IPS DF 4.7 (cell line): ENCODE data around the gene GJA10.

Experiments
- DNase-seq: peaks from one replicate; pipeline ENCODE4 v3.0.0-alpha.2; 2013; ENCODE audit warnings: low spot score; ENCODE audit errors: extremely low read depth

GJA10 gene

DNA sequence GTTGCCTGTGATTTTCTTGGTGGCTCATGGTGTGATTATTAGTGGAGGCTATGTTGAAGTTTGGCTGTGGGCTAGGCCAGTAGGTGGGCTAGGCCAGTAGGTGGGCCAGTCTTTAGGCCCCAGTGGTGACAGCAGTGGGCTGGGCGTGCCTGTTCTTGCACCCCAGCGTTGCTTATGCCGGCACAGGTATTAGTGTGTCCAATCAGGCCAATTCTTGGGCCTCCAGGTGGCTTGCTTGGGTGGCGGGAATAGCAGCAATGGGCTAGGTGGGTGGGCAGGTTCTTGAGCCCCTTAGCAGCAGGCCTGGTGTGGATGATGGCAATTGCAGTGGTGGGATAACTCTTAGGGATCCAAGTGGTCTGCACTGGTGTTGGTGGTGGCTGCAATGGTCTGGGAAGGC lies 22.9 kb downstream of the GJA10 start:
- no peak for DNase-seq

DNA sequence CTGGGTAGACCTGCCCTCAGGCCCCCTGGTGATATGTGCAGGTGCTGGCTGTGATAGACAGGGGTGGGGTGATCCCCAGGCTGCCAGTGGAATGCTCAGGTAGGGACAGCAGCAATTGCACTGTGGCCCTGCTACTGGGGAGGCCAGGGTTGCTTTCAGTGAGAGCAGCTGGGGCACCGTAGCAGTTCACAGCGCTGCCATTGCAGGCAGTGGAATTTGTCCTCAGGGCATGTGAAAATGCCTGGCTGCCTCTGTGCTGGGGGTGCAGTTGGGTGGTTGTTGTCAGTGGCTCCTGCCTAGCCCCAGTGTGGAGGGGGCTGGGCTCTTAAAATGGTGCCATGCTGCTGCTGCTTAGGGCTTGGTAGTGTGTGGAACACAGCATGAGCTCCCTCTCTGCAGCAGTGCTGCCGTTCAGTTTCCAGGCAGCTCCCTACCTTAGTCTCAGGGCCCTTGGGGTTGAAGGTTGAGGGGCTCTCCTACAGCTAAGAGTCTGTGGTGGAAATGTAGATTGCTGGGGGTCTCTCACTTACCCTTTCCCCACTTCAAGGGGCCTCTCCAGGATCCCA lies 23.6 kb downstream of the GJA10 start:
- no peak for DNase-seq

DNA sequence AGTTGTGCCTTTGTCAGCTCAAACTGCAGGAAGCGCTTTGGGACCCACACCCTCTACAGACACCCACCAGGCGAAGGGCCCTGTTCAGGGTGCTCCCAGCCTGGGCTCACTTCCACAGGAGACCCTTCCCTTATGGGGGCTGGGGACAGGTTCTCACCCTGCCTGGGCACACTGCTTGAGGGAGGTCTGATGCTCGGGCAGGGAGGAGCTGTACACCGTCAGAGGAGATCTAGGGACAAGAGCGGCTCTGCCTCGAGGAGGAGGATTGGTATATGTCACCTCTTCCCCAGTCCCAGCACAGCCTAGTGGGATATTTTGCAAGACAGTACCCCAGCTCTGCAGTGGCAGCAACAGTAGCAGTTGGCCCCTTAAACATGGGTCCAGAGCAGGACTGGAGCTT lies 26.9 kb downstream of the GJA10 start:
- DNase-seq: no peak

DNA sequence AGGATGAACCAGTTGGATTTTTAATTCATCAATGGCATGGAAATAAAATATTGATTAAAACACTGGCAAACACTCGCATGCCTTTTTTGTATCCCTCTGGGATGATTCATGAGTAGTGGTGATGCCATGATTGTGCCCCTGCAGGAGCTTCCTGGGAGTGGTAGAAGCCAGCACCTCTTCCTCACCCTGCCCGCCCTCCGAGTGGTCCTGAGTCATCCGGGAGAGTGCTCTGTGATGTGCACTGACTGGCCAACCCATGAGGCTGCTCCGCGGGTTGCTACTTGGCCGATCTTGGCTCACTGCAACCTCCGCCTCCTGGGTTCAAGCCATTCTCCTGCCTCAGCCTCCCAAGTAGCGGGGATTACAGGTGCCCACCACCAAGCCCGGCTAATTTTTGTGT lies 27.4 kb downstream of the GJA10 start:
- no peak for DNase-seq

DNA sequence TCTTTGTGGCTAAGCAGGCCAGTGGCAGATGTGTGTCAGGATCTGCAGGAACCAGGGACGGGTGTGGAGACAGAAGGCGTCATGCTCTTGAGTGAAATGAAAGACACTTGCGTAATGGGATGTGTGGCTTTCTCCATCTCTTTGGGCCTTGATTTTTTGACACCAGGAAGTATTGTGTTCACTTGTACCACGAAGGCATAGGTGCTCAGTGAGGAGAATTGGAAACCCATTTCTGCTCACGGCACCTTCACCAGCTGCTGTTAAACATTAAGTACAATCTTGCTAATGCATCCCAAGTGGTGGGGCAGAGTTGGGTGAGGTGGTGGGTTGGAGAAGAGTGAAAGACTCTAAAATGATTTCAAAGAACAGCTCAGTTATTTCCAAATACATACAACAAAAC lies 30.0 kb downstream of the GJA10 start:
- no peak for DNase-seq

DNA sequence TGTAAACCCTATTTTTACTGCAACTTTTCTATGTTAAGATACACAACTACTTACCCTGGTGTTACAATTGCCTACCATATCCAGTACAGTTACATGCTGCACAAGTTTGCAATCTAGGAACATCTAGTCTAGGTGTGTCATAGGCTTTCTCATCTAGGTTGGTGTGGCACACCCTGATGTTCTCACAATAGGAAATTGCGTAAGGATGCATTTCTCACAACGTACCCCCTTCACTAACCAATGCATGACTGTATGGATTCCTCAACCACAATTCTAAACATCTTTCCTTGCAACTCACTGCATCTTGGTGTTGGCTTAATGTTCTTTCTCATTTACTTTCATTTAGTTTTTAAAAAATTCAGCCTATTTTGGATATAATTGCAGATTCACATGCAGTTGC lies 31.6 kb downstream of the GJA10 start:
- DNase-seq: no peak

DNA sequence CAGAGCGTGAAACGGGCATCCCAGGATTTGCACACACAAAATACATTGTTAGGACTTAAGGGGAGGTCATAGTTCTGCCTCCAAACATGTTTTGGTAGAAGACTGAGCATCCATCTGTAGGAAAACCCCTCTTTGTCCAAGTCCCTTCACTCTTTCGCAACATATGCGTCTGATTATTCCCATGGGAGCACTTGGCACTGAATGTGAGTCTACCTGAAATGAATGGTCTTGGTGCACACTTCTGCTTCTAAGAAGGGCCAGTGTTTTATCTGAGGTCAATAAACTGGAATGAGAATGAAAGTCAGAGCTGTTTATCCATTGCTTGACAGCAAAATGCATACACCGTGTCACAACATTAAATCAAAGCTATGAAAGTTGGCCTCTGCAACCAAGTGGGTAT lies 33.0 kb downstream of the GJA10 start:
- DNase-seq: no peak

DNA sequence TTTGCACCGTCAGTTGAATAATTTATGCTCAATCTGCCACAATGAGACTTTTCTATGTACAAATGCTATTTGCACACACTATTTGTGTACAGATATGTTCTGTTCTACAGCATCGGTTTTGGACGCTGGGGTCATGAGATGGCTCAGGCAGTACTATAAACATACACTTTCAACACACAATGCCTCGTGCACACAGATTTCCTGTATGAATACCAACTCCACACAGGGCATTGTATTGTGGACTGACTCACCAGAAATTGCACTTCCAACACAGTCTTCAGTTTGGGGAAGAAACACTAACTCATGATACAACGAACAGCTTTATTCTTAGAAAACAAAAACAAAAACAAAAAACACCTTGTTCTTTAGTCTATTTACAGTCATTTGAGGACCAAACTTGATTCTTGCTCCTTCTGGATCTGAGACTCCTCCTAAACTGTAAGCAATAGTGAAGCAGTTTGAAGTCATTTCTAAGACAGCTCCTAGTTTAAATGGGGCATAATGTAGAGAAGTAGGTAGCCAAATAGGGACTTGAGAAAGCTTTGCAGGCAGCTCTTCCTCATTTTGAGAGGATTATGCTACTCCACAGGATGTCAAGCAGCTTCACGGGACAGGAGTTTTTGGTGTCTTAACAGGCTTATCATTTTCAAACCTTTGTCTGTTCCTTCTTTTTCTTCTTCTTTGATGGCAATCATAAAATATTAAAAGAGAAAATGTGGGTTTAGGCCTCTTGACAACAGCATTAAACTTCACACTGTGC lies 33.7 kb downstream of the GJA10 start:
- no peak for DNase-seq

DNA sequence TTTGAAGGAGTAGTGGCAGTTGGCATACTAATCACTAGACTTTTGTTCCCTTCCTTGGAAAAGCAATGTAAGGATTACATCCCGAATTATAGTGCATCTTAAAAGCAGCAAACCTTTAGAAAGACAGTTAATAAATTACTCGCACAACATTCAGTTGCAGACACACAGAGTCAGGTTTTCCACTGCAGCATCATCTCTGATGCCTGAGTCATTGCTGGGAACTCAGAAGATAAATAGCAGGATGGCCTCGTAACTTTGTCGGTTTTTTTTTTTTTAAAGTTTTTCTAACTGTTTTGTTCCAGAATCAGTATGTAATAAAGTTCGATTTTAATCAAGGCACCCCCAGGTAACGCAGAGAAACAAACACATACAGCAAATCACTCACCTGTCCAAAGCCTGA lies 34.3 kb downstream of the GJA10 start:
- no peak for DNase-seq

DNA sequence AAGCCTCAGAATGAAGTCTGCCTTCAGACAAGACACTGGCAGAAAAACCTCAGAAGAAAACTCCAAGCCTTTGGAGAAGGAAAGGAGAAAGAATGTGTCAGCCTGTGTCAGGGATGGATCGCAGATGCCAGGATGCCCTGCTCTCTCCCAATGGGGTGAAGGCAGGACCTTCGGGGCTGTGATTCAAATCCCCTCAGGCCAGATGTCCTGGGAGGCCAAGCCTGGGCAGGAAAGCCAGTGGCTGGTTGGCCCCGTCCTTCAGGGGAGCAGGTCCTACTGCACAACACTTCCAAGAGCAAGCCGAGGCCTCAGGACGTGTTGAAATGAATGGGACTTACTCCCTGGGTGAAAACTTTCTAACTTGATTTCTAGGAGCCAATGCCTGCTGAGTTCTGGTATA lies 36.5 kb downstream of the GJA10 start:
- no peak for DNase-seq

DNA sequence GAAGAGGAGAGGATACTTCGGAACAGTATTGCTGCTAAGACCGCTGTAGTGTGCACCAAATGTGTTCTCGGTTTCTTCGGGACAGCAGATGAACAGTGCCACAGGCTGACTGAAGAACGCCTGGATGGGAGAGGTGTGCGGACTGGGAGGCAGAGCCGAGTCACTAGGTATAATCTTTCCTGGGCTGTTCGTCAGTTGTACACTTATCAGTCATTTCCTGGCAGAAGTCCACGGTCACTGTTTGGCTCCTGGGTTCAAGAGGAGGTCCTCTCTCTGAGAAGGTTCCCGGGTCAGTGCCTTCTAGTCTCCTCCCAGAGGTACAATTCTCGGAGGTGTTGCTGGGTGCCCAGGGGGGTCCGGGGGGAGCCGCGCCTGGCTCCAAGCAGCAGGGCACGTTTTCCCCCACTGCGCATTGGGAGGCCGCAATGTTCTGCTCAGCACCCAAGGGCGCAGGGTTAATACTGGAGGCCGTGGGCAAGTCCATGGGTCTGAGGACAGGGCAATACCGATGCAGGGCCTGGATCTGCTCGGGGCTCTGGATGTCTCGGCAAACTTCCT lies 38.1 kb downstream of the GJA10 start:
- DNase-seq: no peak

DNA sequence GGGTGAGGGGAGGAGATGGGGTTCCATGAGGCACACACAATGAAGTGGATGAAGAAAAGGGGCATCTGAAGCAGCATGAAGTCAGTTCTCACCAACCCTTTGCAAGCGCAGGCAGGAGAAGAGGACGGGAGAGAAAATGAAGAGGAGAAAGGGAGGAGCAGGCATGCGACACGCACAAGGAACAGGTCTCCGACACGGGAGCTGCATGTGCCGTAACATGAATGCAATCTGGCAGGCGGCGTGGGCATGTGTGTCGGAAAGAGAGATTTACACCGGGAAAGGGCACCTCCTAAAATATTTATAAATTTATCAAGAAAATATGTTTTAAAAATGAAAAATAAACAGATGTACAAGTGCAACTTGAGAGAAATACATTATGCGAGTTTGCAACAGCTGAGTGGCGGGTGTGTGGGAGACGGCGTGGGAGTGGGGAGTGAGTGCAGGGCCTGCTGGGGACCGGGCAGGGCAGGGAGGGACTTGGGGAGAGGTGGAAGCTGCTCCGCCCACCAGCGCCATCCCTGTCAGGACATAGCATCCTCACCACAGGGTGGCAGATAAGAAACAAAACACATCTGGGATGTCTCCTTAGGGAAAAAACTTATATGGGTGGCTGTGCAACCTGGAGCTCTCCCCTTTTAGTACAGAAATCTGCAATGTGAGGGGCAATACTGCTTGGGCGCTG lies 40.6 kb downstream of the GJA10 start:
- DNase-seq: no peak

DNA sequence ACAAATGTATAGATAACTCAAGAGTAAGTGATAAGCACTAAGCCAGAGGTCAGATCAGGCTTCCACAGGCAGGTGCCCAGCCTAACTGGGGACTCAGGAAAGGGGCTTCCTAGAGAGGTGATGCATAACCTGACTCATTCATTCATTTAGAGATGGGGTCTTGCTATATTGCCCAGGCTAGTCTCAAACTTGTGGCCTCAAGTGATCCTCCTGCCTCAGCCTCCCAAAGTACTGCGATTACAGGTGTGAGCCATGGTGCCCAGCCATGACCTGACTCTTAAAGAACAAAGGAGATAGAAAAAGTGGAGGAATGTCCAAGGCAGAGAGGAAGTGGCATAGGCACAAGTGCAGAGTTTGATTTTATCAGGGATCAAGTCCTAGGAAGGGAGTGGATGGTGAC lies 41.9 kb downstream of the GJA10 start:
- DNase-seq: no peak

DNA sequence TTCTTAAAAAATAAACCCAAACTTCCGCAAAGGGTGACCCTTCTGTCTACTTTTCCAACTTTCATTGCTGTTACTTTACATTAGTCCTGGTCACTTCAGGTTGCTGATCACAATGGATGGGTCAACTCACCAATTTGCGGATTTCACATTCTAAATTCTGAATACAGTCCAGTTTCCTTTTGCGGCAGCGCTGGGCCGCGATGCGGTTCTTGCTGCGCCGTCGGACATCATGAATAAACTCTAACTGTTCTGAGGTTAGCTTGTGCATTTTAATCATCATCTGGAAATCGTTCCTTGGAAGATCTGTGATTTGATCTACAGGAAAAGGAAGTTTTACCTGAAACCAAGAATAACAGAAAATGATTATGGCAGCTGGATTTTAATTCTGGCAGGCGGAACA lies 43.7 kb downstream of the GJA10 start:
- DNase-seq: no peak

DNA sequence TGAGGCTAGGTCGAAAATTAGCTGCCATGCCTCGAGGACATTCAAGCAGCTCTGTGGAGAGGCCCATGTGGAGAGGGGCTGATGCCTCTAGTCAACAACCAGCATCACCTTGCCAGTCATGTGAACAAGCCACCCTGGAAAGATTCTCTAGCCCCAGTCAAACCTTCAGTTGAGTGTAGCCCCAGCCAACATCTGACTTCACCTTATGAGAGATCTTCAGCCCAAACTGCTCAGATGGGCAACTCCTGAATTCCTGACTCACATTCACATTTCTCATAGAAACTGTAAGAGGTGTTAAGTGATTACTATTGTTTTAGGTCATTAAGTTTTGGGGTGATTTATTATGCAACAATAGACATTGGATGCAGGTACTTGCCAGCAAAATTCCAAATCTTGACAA lies 44.9 kb downstream of the GJA10 start:
- DNase-seq: no peak

DNA sequence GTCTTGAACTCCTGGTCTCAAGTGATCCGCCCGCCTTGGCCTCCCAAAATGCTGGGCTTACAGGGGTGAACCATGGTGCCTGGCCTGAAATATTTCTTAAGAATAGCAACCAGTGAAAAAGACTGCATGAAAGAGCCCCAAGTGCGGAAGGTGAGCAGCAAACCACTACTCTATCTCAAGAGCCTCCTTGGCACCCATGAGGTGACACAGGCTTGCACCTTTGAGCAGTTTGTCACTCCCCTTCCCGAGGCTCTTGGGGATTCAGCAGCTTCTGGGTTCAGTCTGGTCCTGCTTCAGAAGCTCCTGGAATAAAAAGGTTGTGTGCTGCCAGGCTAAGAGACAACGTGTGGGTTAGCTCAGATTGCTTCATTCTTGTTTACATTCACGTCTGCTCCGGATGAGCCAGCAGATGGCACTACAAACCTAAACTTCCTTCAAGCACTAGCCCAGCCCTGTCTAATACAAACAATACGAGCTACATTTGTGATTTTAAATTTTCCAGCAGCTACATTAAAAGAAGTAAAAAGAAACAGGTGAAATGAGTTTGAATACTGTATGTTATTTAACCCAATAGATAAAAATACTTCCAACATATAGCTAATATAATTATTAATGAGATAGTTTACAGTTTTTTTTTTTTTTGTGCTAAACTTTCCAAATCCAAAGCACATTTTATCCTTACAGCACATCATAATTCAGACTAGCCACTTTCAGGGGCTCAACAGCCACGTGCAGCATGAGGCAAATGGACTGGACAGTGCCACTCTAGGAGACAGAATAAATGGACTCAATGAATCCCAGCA lies 46.2 kb downstream of the GJA10 start:
- DNase-seq: peak; percentile 74

DNA sequence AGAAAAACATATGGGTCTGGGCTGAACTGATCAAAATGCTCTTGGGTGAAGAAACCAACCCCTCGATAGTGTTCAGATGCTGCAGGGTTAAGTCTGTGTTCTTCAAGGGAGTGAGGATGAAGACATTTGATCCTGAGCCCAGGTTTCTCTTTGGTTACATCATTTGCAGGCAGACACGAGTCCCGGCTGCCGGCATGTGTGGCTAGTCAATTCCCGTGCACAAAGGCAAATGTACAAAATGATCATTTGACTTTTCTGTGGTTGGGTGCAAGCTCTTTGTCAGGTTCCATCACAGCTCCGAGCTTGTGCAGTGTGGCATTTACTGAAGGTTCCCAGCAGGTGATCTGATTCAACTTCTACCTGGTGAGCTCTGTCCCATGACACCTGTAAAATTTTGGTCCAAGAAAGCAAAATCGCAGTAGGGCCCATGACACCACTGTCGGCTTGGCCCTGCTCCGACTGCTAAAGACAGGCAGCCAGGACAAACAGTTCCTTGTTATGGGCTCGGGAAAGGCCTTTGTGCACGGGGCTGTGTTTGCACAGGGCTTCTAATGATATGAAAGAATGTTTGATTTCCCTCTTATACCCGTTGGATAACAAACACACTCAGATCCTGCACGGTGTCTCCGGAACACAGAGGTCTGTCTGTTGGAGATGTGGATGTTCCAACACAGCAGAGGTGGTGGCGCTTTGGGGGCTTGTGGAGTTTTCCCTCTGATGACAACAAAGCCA lies 46.9 kb downstream of the GJA10 start:
- no peak for DNase-seq

DNA sequence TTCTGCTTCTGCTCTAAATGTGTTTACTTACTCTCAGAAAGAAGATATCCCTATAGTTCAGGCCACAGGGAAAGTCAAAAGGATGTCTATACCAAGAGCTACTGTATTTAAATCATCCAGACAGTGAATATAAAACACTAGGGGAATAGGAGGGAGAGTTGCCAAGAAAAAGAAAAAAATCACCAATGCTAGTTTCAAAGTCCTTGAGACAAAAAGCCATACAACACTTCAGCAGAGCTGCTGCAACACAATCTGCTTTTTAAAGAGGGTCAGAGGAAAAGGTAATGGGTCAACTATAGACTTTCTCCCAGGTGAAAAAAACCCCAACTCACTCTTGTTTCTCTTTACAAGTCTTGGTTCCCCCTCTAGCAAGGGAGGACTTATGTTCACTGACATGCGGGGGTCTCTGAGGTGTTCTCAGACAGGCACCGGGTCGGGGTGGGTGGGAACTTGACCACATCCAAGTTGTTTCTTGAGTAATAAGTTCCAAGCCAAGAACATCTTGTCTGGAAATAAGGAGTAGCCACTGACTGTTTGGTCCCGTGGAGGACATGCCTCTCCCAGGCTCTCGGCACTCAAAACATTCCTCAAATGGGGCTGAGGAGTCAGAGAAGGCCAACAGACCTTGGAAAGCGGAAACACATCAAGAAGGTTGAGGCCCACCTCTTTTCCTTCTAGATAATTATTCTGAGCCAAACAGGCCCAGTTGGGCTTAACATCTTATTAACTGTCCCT lies 47.7 kb downstream of the GJA10 start:
- no peak for DNase-seq

DNA sequence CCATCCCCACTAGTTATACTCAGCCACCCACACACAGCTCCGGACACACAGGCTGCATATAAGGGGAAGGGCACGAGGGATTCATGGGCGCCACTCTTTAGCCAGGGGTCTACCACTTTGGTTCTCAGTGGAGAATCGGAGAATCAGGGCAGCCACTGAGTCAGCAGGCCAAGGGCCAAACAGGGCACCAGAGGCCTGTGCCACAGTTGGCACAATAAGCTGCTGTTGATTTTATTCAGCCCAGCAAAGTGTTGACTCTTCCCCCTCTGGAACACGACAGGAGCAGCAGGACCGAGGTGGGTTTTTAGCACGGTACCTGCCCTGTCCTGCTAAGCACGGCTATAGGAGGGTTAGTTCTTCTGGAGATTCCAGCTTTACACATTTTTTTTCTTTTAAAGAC lies 48.3 kb downstream of the GJA10 start:
- DNase-seq: no peak

DNA sequence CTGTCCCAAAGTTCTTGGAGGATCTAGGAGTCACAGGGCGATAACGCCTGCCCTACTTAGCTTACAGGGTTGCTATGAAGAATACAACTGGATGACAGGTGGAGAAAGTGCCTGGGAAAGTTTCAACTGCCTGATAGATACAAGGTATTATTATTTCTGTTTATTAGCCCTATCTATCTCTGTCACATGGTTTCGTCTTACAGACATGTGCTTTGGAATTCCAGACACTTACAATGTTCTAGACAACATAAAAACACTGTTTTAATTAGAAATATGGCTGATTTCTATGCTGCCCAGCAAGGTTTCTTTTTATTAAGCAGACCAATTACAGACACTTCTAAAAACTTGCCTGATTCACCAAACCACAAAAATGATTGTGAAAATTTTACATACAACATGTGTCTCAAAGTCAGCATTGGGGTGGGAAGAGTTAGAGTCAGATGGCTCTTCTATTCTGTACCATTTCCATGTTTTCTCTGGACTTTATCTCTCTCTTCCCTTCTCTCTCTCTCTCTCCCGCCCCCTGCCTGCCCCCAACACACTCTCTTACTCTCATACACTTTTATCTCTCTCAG lies 50.0 kb downstream of the GJA10 start:
- no peak for DNase-seq
